ENCODE results near the gene CDC14A.

CDC14A gene

GRCh38 chr1:100539836-100540536, 187.7 kb downstream of the CDC14A start:
- Histone ChIP-seq H3K4me3 (peak overlapping the region; percentile 38 to 57), H3K36me3 (no peaks in the 10 kb centered on the region), H3K9me3 (no peaks in the 10 kb centered on the region), H3K27ac (no peak overlapping the region), H3K27me3 (peaks cover 0 to 29% of the 10 kb centered on the region in 2 donors), H3K4me1 (peaks cover 0 to 22% (median 15%) of the 10 kb centered on the region in 4 donors)
- no peak for DNase-seq
- intact Hi-C loops (cut with DNase I; ENCODE audit: low total_unique reads) = no loop called here
- TF ChIP-seq, protein P1, sequence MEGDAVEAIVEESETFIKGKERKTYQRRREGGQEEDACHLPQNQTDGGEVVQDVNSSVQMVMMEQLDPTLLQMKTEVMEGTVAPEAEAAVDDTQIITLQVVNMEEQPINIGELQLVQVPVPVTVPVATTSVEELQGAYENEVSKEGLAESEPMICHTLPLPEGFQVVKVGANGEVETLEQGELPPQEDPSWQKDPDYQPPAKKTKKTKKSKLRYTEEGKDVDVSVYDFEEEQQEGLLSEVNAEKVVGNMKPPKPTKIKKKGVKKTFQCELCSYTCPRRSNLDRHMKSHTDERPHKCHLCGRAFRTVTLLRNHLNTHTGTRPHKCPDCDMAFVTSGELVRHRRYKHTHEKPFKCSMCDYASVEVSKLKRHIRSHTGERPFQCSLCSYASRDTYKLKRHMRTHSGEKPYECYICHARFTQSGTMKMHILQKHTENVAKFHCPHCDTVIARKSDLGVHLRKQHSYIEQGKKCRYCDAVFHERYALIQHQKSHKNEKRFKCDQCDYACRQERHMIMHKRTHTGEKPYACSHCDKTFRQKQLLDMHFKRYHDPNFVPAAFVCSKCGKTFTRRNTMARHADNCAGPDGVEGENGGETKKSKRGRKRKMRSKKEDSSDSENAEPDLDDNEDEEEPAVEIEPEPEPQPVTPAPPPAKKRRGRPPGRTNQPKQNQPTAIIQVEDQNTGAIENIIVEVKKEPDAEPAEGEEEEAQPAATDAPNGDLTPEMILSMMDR (IDR thresholded peaks at IDR 0.05) = no peak

DNA sequence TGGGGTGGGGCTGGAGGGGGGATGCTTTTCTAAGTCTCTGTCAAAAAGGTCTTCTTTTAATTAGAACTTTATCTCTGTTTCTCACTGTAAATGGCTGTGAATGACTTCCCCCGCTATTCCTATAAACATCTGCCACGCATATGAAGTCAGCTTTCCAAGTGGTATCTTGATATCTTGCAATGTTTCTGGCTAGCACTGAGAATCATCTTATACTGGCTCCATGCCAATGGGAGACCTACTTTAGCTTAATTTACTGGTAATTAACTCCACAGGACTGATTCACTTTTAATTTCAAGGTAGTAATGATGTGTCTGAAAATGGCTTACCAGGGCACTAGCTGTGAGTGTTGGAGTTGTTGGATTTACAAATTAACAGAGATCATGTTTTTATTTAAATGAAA, 190.0 kb downstream of the CDC14A start:
- peaks cover 0 to 22% (median 15%) of the 10 kb centered on the region in 4 donors for H3K4me1 ChIP-seq
- no peak overlapping the region for H3K4me3 ChIP-seq
- no peak overlapping the region for H3K27ac ChIP-seq
- TF ChIP-seq, protein P1 (IDR thresholded peaks at IDR 0.05) = no peak
- H3K36me3 ChIP-seq = no peaks in the 10 kb centered on the region
- DNase-seq = no peak
- peaks cover 0 to 29% of the 10 kb centered on the region in 2 donors for H3K27me3 ChIP-seq
- H3K9me3 ChIP-seq = no peaks in the 10 kb centered on the region
- intact Hi-C loops (cut with DNase I; ENCODE audit: low total_unique reads) = no loop called here

DNA sequence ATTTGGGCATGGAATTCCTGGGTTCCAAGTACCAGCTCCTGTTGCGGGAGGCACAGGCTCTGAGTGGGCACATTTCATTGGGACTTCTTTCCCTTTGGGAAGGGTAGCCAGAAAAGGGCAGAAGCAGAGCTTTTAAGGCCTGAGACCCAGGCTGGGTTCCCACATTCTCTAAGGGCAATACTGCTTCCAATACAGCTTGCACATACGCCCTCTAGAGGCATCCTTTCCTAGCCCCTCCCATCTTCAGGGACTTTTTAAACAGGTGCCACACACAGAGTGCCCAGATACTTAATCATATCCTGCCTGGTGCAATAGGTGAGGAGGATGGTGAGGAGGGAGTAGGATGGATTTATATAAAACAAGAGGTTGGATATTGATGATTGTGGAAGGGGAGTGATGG, 191.3 kb downstream of the CDC14A start:
- no peak for DNase-seq
- intact Hi-C loops (cut with DNase I; ENCODE audit: low total_unique reads) = no loop called here
- TF ChIP-seq, protein P1 (IDR thresholded peaks at IDR 0.05) = no peak

DNA sequence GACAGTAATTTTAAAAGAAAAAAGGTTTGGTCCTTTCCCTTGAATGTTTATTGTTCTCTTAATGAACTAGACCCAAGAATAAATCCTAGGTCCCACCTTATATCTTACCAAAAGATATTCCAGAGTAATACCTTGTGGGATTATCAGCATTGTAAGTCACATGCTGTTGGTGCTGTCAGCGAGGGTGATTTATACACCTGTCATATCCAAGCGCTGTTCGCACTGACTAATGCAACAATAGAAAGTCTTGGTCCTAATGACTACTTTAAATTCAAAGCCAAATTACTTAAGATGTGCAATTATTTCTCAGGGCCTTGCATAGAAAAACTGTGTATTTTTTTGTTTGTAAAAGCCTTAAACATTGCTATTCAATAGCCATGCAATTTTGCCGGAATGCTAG, 192.5 kb downstream of the CDC14A start:
- Histone ChIP-seq H3K27ac (no peak overlapping the region), H3K36me3 (no peaks in the 10 kb centered on the region), H3K27me3 (peaks cover 0 to 21% of the 10 kb centered on the region in 2 donors), H3K4me1 (peaks cover 0 to 5% (median 3%) of the 10 kb centered on the region in 4 donors), H3K9me3 (no peaks in the 10 kb centered on the region), H3K4me3 (no peak overlapping the region)
- TF ChIP-seq, protein P1 (IDR thresholded peaks at IDR 0.05) = no peak
- intact Hi-C loops (cut with DNase I; ENCODE audit: low total_unique reads) = no loop called here
- DNase-seq = no peak

More for the DNA sequence above, 191.3 kb downstream of the CDC14A start:
- Histone ChIP-seq H3K27ac (no peak overlapping the region), H3K4me1 (peaks cover 0 to 16% (median 11%) of the 10 kb centered on the region in 4 donors), H3K27me3 (peaks cover 0 to 29% of the 10 kb centered on the region in 2 donors), H3K36me3 (no peaks in the 10 kb centered on the region), H3K9me3 (no peaks in the 10 kb centered on the region), H3K4me3 (no peak overlapping the region)

GRCh38 chr1:100545855-100546254, 193.5 kb downstream of the CDC14A start:
- TF ChIP-seq, protein P1 (IDR thresholded peaks at IDR 0.05) = no peak
- no peaks in the 10 kb centered on the region for H3K36me3 ChIP-seq
- no peak overlapping the region for H3K27ac ChIP-seq
- peaks cover 0 to 2% (median 0%) of the 10 kb centered on the region in 3 donors for H3K9me3 ChIP-seq
- H3K4me1 ChIP-seq = no peaks in the 10 kb centered on the region
- intact Hi-C loops (cut with DNase I; ENCODE audit: low total_unique reads) = no loop called here
- H3K4me3 ChIP-seq = no peak overlapping the region
- no peak for DNase-seq
- H3K27me3 ChIP-seq = peaks cover 0 to 13% of the 10 kb centered on the region in 2 donors

All from tibial artery (tissue), 4 donors.